Vagina (tissue), 2 donors: Measurements from ENCODE around the gene GDA.

ENCODE experiments used
- POLR2A ChIP-seq, 2 donors: fragments of 450-650 bp; IDR thresholded peaks; one replicate each; pipeline ENCODE4 v1.6.1; 2017; ENCODE audit warnings: antibody characterized with exemption in 2 of 2, mild to moderate bottlenecking in 2 of 2, moderate library complexity in 2 of 2
- POLR2AphosphoS5 ChIP-seq, 2 donors: sonication (generic); formaldehyde crosslinking; IDR thresholded peaks; one replicate each; pipeline ENCODE4 v1.9.0; 2017; ENCODE audit warnings: antibody characterized with exemption in 2 of 2, mild to moderate bottlenecking in 2 of 2, low read depth in 1 of 2; ENCODE audit not compliant: insufficient read depth in 1 of 2
- TF ChIP-seq, protein P1 (sequence below), 3 experiments: fragments of 450-650 bp in 2 of 3; fragments of 200-600 bp in 1 of 3; sonication (generic) in 1 of 3; IDR thresholded peaks; one replicate each; pipeline ENCODE4 v1.5.1; 2017 to 2019; ENCODE audit warnings: antibody characterized with exemption in 3 of 3, mild to moderate bottlenecking in 2 of 3, moderate library complexity in 2 of 3

GRCh38 chr9:72150661-72151060 lies 1.4 kb downstream of the GDA start:
- TF ChIP-seq, protein P1, sequence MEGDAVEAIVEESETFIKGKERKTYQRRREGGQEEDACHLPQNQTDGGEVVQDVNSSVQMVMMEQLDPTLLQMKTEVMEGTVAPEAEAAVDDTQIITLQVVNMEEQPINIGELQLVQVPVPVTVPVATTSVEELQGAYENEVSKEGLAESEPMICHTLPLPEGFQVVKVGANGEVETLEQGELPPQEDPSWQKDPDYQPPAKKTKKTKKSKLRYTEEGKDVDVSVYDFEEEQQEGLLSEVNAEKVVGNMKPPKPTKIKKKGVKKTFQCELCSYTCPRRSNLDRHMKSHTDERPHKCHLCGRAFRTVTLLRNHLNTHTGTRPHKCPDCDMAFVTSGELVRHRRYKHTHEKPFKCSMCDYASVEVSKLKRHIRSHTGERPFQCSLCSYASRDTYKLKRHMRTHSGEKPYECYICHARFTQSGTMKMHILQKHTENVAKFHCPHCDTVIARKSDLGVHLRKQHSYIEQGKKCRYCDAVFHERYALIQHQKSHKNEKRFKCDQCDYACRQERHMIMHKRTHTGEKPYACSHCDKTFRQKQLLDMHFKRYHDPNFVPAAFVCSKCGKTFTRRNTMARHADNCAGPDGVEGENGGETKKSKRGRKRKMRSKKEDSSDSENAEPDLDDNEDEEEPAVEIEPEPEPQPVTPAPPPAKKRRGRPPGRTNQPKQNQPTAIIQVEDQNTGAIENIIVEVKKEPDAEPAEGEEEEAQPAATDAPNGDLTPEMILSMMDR (IDR thresholded peaks at IDR 0.05) = no peak
- TF ChIP-seq POLR2AphosphoS5 (IDR thresholded peaks at IDR 0.05; ENCODE audit: insufficient read depth in 1 of 2, low read depth in 1 of 2) (no peak), POLR2A (IDR thresholded peaks at IDR 0.05) (no peak)
